ENCODE data around the gene MARVELD2. TPM values are rescaled to one million over a fixed set of nuclear protein-coding genes. Genes with fewer than 3 reads are reported as not detected.
"Not testable (repeated sequence)": the region's sequence is repeated elsewhere in the genome, so short reads cannot be mapped to it uniquely, and the experiment has no call there.

Gene MARVELD2
- total RNA-seq, 1 experiment from 2014 or later: 47.2 TPM

DNA sequence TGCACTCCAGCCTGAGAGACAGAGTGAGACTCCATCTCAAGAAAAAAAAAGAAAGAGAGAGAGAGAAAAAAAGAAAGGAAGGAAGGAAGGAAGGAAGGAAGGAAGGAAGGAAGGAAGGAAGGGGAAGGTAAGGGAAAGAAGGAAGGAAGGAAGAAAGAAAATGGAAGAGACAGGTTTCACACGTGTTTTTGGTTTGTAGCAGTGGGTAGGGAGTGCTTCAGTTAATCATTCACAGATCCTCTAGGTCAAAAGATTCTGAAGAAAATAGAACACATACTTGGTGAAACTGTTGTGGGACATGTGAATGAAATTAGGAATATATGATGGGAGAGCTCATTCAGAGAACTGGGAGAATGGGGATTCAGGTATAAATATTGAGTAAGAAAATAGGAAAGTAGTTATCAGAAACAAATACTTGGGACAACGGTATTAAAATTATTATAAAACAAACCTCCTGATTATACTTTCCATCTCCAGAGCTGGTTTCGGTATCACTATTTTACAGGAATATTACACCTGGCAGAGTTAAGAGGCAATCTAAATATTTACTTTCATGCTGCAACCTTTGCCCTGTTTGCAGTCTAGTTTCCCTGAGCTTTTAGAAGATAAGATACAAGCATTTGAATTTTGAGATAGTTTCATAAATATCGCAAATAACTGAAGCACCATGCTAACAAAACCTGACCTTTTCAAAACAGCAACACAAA lies 37.2 kb downstream of the MARVELD2 start:
- Mint-ChIP-seq H3K4me3 (ENCODE audit: unreplicated experiment) (peak overlapping the region; percentile 65), H3K9me3 (ENCODE audit: unreplicated experiment) (no peaks in the 10 kb centered on the region), H3K4me1 (ENCODE audit: low read depth, unreplicated experiment) (peaks cover 20% of the 10 kb centered on the region), H3K27me3 (ENCODE audit: insufficient read depth, unreplicated experiment) (no peaks in the 10 kb centered on the region), H3K27ac (ENCODE audit: unreplicated experiment) (peak overlapping the region; percentile 94), H3K36me3 (ENCODE audit: insufficient read depth, unreplicated experiment) (peaks cover 16% of the 10 kb centered on the region)
- no peaks in the 10 kb centered on the region for H3K27me3 ChIP-seq (replicated peaks; ENCODE audit: control insufficient read depth, insufficient read depth, low read length)
- no peaks in the 10 kb centered on the region for H3K36me3 ChIP-seq (ENCODE audit: control insufficient read depth, insufficient read depth, low read length)
- intact Hi-C loops (cut with micrococcal nuclease; ENCODE audit: unreplicated experiment): loop anchor here (1.0 kb wide), 1 partner anchor 37 kb away; the partner anchor contains the start of gene MARVELD2
- TF ChIP-seq, protein P1, sequence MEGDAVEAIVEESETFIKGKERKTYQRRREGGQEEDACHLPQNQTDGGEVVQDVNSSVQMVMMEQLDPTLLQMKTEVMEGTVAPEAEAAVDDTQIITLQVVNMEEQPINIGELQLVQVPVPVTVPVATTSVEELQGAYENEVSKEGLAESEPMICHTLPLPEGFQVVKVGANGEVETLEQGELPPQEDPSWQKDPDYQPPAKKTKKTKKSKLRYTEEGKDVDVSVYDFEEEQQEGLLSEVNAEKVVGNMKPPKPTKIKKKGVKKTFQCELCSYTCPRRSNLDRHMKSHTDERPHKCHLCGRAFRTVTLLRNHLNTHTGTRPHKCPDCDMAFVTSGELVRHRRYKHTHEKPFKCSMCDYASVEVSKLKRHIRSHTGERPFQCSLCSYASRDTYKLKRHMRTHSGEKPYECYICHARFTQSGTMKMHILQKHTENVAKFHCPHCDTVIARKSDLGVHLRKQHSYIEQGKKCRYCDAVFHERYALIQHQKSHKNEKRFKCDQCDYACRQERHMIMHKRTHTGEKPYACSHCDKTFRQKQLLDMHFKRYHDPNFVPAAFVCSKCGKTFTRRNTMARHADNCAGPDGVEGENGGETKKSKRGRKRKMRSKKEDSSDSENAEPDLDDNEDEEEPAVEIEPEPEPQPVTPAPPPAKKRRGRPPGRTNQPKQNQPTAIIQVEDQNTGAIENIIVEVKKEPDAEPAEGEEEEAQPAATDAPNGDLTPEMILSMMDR (IDR thresholded peaks at IDR 0.05; ENCODE audit: insufficient read depth in 1 of 2, low read depth in 1 of 2, low read length in 1 of 2, severe bottlenecking in 1 of 2, unreplicated experiment in 1 of 2): no peak
- CTCF ChIA-PET: interaction anchor here (1.3 kb wide), 1 partner anchor 358 kb away, joined by 4 read pairs; the partner anchor contains the start of gene SLC30A5
- peaks cover 51% of the 10 kb centered on the region for H3K4me1 ChIP-seq
- DNase-seq: peak in 1 of 2 experiments; percentile 63
- BruUV-seq (replicated peaks): no TSS peak
- H3K9me3 ChIP-seq: no peaks in the 10 kb centered on the region
- no peak overlapping the region for H3K4me3 ChIP-seq (ENCODE audit: low read depth, low read length)
- POLR2A ChIA-PET: interaction anchor here (0.5 to 1.5 kb wide), 5 partner anchors 35 to 67 kb away, joined by 3 to 4 read pairs (median 3); partner anchors contain the start of gene OCLN

DNA sequence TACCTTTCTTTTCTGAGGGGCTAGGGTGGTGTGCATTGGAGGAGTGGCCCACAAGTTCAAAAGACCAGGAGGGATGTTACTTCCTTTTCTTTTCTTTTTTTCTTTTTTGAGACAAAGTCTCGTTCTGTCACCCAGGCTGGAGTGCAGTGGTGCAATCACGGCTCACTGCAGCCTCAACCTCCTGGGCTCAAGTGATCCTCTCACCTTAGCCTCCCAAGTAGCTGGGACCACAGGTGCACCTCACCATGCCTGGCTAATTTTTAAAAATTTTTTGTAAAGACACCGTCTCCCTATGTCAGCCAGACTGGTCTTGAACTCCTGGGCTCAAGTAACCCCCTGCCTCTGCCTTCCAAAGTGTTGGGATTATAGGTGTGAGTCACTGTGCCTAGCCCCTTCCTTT lies 38.6 kb downstream of the MARVELD2 start:
- DNase-seq; H3K27me3 Mint-ChIP-seq (ENCODE audit: insufficient read depth, unreplicated experiment); H3K9me3 Mint-ChIP-seq (ENCODE audit: unreplicated experiment); H3K36me3 ChIP-seq (ENCODE audit: control insufficient read depth, insufficient read depth, low read length); intact Hi-C loops (cut with micrococcal nuclease; ENCODE audit: unreplicated experiment); BruUV-seq (replicated peaks); H3K9me3 ChIP-seq; H3K27me3 ChIP-seq (replicated peaks; ENCODE audit: control insufficient read depth, insufficient read depth, low read length): not testable (repeated sequence)
- Histone ChIP-seq H3K4me3 (ENCODE audit: low read depth, low read length) (0 out of 2 replicates have a peak overlapping the region, but pooled peaks have one; percentile 9), H3K4me1 (peaks cover 51% of the 10 kb centered on the region)
- ChIA-PET POLR2A (interaction anchor here (1.0 to 1.7 kb wide), 2 partner anchors 40 to 66 kb away, joined by 4 to 13 read pairs; no protein-coding TSS in a partner anchor), CTCF (interaction anchor here (0.8 kb wide), 1 partner anchor 1137 kb away, joined by 5 read pairs; no protein-coding TSS in a partner anchor)
- Mint-ChIP-seq H3K4me3 (ENCODE audit: unreplicated experiment) (peak overlapping the region; percentile 65), H3K36me3 (ENCODE audit: insufficient read depth, unreplicated experiment) (peaks cover 16% of the 10 kb centered on the region), H3K27ac (ENCODE audit: unreplicated experiment) (peak overlapping the region; percentile 76), H3K4me1 (ENCODE audit: low read depth, unreplicated experiment) (peaks cover 20% of the 10 kb centered on the region)

DNA sequence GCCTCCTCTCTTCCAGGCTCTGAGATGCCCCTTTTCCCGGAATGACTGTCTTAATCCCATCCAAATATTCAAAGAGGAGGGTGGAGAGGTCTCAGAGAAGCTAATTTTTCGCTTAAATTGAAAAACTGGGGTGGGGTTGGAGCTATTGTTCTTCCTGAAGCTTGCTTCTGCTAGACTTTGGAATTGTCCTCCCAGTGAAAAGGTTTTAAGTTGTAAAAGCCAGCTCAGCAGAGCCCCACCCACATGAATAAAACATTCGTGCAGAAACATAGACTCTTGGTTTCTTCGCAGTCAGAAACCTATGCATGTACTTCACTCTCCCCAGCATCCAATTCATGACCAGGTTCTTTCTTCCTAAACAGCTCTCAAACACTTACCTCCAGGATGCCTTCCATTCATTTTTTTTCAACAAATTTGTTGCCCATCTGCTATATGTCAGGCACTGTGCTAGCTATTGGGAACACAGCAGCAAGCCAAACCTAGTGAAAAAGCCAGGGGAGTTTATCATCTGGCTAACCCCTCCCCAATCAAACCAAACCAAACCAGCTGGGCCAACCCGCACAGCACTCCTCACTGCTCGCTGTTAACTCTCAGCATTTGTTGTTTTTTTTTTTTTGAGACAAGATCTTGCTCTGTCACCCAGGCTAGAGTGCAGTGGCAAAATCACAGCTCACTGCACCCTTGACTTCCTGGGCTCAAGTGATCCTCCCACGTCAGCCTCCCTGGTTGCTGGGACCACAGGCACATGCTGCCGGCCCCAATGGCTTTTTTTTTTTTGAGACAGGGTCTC lies 39.7 kb downstream of the MARVELD2 start:
- peak; percentile 80 to 86 for DNase-seq
- H3K27me3 ChIP-seq (replicated peaks; ENCODE audit: control insufficient read depth, insufficient read depth, low read length): no peaks in the 10 kb centered on the region
- Mint-ChIP-seq H3K27ac (ENCODE audit: unreplicated experiment) (peak overlapping the region; percentile 76), H3K4me3 (ENCODE audit: unreplicated experiment) (peak overlapping the region; percentile 69), H3K9me3 (ENCODE audit: unreplicated experiment) (no peaks in the 10 kb centered on the region), H3K36me3 (ENCODE audit: insufficient read depth, unreplicated experiment) (peaks cover 16% of the 10 kb centered on the region), H3K4me1 (ENCODE audit: low read depth, unreplicated experiment) (peaks cover 20% of the 10 kb centered on the region), H3K27me3 (ENCODE audit: insufficient read depth, unreplicated experiment) (no peaks in the 10 kb centered on the region)
- no peaks in the 10 kb centered on the region; the same call in 1 of the 2 replicates for H3K9me3 ChIP-seq
- H3K36me3 ChIP-seq (ENCODE audit: control insufficient read depth, insufficient read depth, low read length): no peaks in the 10 kb centered on the region
- TSS peak; percentile 88 for BruUV-seq (replicated peaks)
- CTCF ChIA-PET: interaction anchor here (0.6 to 1.0 kb wide), 3 partner anchors 25 to 361 kb away, joined by 3 to 5 read pairs (median 3); partner anchors contain the start of gene SLC30A5
- TF ChIP-seq, protein P1 (IDR thresholded peaks at IDR 0.05; ENCODE audit: insufficient read depth in 1 of 2, low read depth in 1 of 2, low read length in 1 of 2, severe bottlenecking in 1 of 2, unreplicated experiment in 1 of 2): no peak
- H3K4me1 ChIP-seq: peaks cover 47% of the 10 kb centered on the region
- intact Hi-C loops (cut with micrococcal nuclease; ENCODE audit: unreplicated experiment): loop anchor here (1.0 kb wide), 1 partner anchor 38 kb away; the partner anchor contains the start of gene OCLN
- POLR2A ChIA-PET: interaction anchor here (0.6 to 1.7 kb wide), 8 partner anchors 30 to 1178 kb away, joined by 3 to 13 read pairs (median 3); partner anchors contain the start of genes CDK7 and MARVELD2
- H3K4me3 ChIP-seq (ENCODE audit: low read depth, low read length): peak overlapping the region; percentile 9

DNA sequence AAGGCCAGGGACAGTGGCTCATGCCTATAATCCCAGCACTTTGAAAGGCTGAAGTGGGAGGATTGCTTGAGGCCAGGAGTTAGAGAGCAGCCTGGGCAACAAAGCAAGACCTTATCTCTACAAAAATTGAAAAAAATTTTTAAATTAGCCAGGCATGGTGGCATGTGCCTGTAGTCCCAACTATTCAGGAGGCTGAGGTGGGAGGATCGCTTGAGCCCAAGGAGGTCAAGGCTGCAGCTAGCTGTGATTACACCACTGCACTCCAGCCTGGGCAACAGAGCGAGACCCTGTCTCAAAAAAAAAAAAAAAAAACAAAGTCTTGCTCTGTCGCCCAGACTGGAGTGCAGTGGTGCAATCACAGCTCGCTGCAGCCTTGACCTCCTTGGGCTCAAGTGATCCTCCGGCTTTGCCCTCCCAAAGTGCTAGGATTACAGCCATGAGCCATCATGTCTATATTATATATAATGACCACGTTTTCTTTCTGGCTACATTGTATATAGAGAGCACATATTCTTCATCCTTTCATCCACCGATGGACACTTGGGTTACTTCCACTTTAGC lies 40.6 kb downstream of the MARVELD2 start:
- BruUV-seq (replicated peaks); H3K9me3 ChIP-seq; H3K4me3 ChIP-seq (ENCODE audit: low read depth, low read length); H3K36me3 ChIP-seq (ENCODE audit: control insufficient read depth, insufficient read depth, low read length); H3K9me3 Mint-ChIP-seq (ENCODE audit: unreplicated experiment); H3K27me3 Mint-ChIP-seq (ENCODE audit: insufficient read depth, unreplicated experiment); DNase-seq; intact Hi-C loops (cut with micrococcal nuclease; ENCODE audit: unreplicated experiment); H3K27me3 ChIP-seq (replicated peaks; ENCODE audit: control insufficient read depth, insufficient read depth, low read length): not testable (repeated sequence)
- ChIA-PET CTCF (interaction anchor here (1.0 kb wide), 1 partner anchor 362 kb away, joined by 5 read pairs; the partner anchor contains the start of gene SLC30A5), POLR2A (interaction anchor here (0.6 to 1.7 kb wide), 3 partner anchors 38 to 1167 kb away, joined by 3 to 13 read pairs (median 3); partner anchors contain the start of gene MARVELD2)
- H3K4me3 Mint-ChIP-seq (ENCODE audit: unreplicated experiment): peak overlapping the region; percentile 69
- H3K36me3 Mint-ChIP-seq (ENCODE audit: insufficient read depth, unreplicated experiment): peaks cover 16% of the 10 kb centered on the region
- H3K4me1 Mint-ChIP-seq (ENCODE audit: low read depth, unreplicated experiment): peaks cover 20% of the 10 kb centered on the region
- H3K27ac Mint-ChIP-seq (ENCODE audit: unreplicated experiment): peak overlapping the region; percentile 76
- peaks cover 42% of the 10 kb centered on the region for H3K4me1 ChIP-seq

Data from Caco-2 (cell line).